IPS-NIHi11 (cell line): ENCODE measurements around the gene PPP3R1.

Source experiments
- DNase-seq: peaks from one replicate; pipeline ENCODE4 v3.0.0; 2012; ENCODE audit warnings: mixed read lengths, low spot score

The PPP3R1 gene

DNA sequence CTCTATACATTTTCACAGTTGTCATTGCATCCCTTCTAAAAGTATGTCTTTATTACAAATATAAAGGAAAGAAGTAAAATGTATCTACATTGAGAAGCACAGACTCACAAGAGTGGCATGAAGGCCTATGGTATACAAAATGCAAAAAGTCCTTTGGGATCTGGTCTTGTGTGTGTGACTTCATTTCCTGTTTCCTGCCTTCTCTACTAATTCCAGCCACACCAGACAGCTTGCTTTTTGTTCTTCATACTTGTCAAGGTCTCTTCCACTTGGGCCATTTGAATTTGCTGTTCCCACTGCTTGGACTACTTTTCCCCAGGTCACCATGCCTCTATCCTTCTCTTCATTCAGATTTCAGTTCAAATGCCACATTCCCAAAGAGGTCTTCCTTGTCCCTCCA is 101.3 kb downstream of the PPP3R1 start:
- DNase-seq, result no peak

- DNase-seq, result no peak
These were observed 110.5 kb downstream of the PPP3R1 start for GRCh38 chr2:68141875-68142274.

- no peak for DNase-seq
These were observed 116.6 kb downstream of the PPP3R1 start for GRCh38 chr2:68135448-68136320.

DNA sequence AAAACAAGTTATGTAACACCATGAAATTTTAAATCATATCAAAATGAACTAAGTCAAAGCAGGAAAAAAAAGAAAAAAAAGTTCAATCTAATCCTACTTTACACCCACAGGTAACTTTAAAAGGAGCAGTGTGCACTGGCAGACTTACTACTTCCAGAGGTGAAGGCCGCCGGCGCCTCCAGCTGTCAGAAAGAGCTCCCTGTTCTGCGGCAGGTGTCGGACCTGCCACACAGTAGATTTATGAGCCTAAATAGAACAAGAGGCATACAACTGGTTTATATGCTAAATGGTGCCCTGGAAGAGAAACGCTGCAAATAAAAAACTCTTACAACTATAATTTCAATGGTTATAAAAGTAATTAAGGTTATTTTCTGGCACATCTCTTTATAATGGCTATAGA is 117.8 kb downstream of the PPP3R1 start:
- DNase-seq, result no peak

- no peak for DNase-seq
These were observed 118.2 kb downstream of the PPP3R1 start for GRCh38 chr2:68134120-68134519.
